HepG2 (cell line): ENCODE measurements around the gene IP6K1.

Source experiments
- CTCF ChIP-seq: sonication (generic); formaldehyde crosslinking; IDR thresholded peaks from 2 replicates; pipeline ENCODE4 v1.5.0; 2020; ENCODE audit warnings: mild to moderate bottlenecking, missing genetic modification reagents, moderate library complexity
- GATAD2A ChIP-seq: IDR thresholded peaks from 2 replicates; pipeline ENCODE4 v1.6.1; 2016
- MYC ChIP-seq: sonication (generic); formaldehyde crosslinking; IDR thresholded peaks from 2 replicates; pipeline ENCODE4 v1.9.0; 2021; ENCODE audit warnings: missing genetic modification reagents, borderline replicate concordance
- NFE2 ChIP-seq: sonication (generic); formaldehyde crosslinking; IDR thresholded peaks from 2 replicates; pipeline ENCODE4 v1.4.0; 2020; ENCODE audit warnings: missing genetic modification reagents
- NFE2L1 ChIP-seq: sonication (generic); formaldehyde crosslinking; IDR thresholded peaks from 2 replicates; pipeline ENCODE4 v1.4.0; 2020; ENCODE audit warnings: missing genetic modification reagents, mild to moderate bottlenecking, borderline replicate concordance
- POLR2A ChIP-seq, 2 experiments: IDR thresholded peaks; 2 replicates each; pipeline ENCODE4 v1.6.1; 2011; ENCODE audit warnings: low read depth in 2 of 2, low read length in 2 of 2, mild to moderate bottlenecking in 1 of 2, moderate library complexity in 1 of 2; ENCODE audit not compliant: insufficient read depth in 1 of 2
- ZBTB10 ChIP-seq: sonication (generic); formaldehyde crosslinking; IDR thresholded peaks from 2 replicates; pipeline ENCODE4 v1.4.0; 2020; ENCODE audit warnings: missing genetic modification reagents, borderline replicate concordance
- ZBTB33 ChIP-seq: sonication (generic); formaldehyde crosslinking; IDR thresholded peaks from 2 replicates; pipeline ENCODE4 v1.4.0; 2020; ENCODE audit warnings: missing genetic modification reagents
- ZKSCAN5 ChIP-seq: sonication (generic); formaldehyde crosslinking; IDR thresholded peaks from 2 replicates; pipeline ENCODE4 v1.5.1; 2020; ENCODE audit warnings: mild to moderate bottlenecking, missing genetic modification reagents
- ZKSCAN8 ChIP-seq: IDR thresholded peaks from 2 replicates; pipeline ENCODE4 v1.6.1; 2016; ENCODE audit warnings: borderline replicate concordance, missing genetic modification reagents, missing compliant biosample characterization
- ZNF275 ChIP-seq: sonication (generic); formaldehyde crosslinking; IDR thresholded peaks from 2 replicates; pipeline ENCODE4 v1.8.0; 2022; ENCODE audit warnings: missing genetic modification reagents, mild to moderate bottlenecking, inconsistent platforms, borderline replicate concordance
- ZNF772 ChIP-seq: sonication (generic); formaldehyde crosslinking; IDR thresholded peaks from 2 replicates; pipeline ENCODE4 v1.5.0; 2020; ENCODE audit warnings: mild to moderate bottlenecking, missing genetic modification reagents
- TF ChIP-seq, protein P1 (sequence below): sonication (generic); formaldehyde crosslinking; IDR thresholded peaks from 2 replicates; pipeline ENCODE4 v1.4.0; 2020; ENCODE audit warnings: missing genetic modification reagents
- TF ChIP-seq, protein P2 (sequence below): sonication (generic); formaldehyde crosslinking; IDR thresholded peaks from 2 replicates; pipeline ENCODE4 v1.4.0; 2020; ENCODE audit warnings: missing genetic modification reagents, mild to moderate bottlenecking, borderline replicate concordance

DNA sequence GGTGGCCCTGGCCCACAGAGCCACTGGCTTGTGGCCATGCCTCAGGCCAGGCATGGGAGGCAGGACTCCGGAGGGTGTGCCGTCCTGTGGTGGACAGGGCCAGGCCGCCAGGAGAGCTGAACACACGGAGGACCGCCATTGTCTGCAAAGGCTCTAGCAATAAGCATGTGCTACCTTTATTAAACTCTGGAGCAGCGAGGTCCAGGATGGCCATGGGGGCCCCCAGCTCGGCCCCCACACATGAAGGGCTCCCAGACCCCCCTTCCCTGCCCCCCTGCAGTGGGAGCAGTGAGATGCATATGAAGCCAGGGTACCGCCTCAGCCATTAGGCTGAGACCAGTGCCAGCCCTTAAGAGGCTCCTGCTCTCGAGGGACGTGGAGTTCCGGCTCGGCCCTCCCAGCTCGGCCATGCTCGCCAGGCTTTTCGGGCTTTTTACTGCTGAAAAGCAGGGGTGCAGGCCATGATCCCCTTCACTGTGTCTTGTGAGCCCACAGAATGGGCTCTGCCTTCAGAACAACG, 69.6 kb downstream of the IP6K1 start:
- TF ChIP-seq ZNF275 (no peak), ZBTB33 (CRISPR knock-in tag) (no peak), ZKSCAN5 (CRISPR knock-in tag) (no peak), ZBTB10 (CRISPR knock-in tag) (no peak), ZNF772 (no peak), POLR2A (IDR thresholded peaks at IDR 0.05; ENCODE audit: insufficient read depth in 1 of 2, low read depth in 2 of 2, low read length in 2 of 2) (no peak), GATAD2A (CRISPR knock-in tag) (no peak), NFE2 (CRISPR knock-in tag) (no peak), ZKSCAN8 (CRISPR knock-in tag) (no peak), MYC (CRISPR knock-in tag) (no peak), CTCF (CRISPR knock-in tag) (no peak), NFE2L1 (CRISPR knock-in tag) (no peak)
- TF ChIP-seq, protein P1, sequence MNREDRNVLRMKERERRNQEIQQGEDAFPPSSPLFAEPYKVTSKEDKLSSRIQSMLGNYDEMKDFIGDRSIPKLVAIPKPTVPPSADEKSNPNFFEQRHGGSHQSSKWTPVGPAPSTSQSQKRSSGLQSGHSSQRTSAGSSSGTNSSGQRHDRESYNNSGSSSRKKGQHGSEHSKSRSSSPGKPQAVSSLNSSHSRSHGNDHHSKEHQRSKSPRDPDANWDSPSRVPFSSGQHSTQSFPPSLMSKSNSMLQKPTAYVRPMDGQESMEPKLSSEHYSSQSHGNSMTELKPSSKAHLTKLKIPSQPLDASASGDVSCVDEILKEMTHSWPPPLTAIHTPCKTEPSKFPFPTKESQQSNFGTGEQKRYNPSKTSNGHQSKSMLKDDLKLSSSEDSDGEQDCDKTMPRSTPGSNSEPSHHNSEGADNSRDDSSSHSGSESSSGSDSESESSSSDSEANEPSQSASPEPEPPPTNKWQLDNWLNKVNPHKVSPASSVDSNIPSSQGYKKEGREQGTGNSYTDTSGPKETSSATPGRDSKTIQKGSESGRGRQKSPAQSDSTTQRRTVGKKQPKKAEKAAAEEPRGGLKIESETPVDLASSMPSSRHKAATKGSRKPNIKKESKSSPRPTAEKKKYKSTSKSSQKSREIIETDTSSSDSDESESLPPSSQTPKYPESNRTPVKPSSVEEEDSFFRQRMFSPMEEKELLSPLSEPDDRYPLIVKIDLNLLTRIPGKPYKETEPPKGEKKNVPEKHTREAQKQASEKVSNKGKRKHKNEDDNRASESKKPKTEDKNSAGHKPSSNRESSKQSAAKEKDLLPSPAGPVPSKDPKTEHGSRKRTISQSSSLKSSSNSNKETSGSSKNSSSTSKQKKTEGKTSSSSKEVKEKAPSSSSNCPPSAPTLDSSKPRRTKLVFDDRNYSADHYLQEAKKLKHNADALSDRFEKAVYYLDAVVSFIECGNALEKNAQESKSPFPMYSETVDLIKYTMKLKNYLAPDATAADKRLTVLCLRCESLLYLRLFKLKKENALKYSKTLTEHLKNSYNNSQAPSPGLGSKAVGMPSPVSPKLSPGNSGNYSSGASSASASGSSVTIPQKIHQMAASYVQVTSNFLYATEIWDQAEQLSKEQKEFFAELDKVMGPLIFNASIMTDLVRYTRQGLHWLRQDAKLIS (CRISPR knock-in tag), result no peak
- TF ChIP-seq, protein P2, sequence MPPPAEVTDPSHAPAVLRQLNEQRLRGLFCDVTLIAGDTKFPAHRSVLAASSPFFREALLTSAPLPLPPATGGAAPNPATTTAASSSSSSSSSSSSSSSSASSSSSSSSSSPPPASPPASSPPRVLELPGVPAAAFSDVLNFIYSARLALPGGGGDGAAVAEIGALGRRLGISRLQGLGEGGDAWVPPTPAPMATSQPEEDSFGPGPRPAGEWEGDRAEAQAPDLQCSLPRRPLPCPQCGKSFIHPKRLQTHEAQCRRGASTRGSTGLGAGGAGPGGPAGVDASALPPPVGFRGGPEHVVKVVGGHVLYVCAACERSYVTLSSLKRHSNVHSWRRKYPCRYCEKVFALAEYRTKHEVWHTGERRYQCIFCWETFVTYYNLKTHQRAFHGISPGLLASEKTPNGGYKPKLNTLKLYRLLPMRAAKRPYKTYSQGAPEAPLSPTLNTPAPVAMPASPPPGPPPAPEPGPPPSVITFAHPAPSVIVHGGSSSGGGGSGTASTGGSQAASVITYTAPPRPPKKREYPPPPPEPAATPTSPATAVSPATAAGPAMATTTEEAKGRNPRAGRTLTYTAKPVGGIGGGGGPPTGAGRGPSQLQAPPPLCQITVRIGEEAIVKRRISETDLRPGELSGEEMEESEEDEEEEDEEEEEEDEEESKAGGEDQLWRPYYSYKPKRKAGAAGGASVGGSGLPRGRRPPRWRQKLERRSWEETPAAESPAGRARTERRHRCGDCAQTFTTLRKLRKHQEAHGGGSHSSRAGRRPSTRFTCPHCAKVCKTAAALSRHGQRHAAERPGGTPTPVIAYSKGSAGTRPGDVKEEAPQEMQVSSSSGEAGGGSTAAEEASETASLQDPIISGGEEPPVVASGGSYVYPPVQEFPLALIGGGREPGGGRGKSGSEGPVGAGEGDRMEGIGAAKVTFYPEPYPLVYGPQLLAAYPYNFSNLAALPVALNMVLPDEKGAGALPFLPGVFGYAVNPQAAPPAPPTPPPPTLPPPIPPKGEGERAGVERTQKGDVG (CRISPR knock-in tag), result no peak
